Liver (tissue), 9 donors: ENCODE results near the gene LPCAT1. TPM values are rescaled to one million over a fixed set of nuclear protein-coding genes. Genes with fewer than 3 reads are reported as not detected.

Experiments used
- DNase-seq: peaks from one replicate; pipeline ENCODE4 v3.0.0-alpha.2; 2017; ENCODE audit warnings: low spot score
- H3K27ac ChIP-seq, 2 donors: one replicate each; pipeline ENCODE4 v1.7.0; 2013; ENCODE audit warnings: inconsistent platforms in 2 of 2, low read length in 2 of 2, control low read depth in 1 of 2, low read depth in 1 of 2, mild to moderate bottlenecking in 1 of 2
- H3K27me3 ChIP-seq, 4 donors: one replicate each; pipeline versions ENCODE4 v1.6.1 to v1.7.0; 2013; ENCODE audit warnings: low read length in 3 of 4, inconsistent platforms in 1 of 4, mild to moderate bottlenecking in 1 of 4, moderate library complexity in 1 of 4; ENCODE audit not compliant: control insufficient read depth in 4 of 4, insufficient read depth in 4 of 4
- H3K36me3 ChIP-seq, 4 donors: one replicate each; pipeline versions ENCODE4 v1.6.1 to v1.7.0; 2013; ENCODE audit warnings: low read length in 3 of 4, mild to moderate bottlenecking in 3 of 4, low read depth in 1 of 4, moderate library complexity in 1 of 4; ENCODE audit not compliant: control insufficient read depth in 4 of 4, insufficient read depth in 3 of 4
- H3K4me1 ChIP-seq, 4 donors: one replicate each; pipeline versions ENCODE4 v1.6.1 to v1.7.0; 2013; ENCODE audit warnings: low read length in 3 of 4, mild to moderate bottlenecking in 3 of 4, moderate library complexity in 1 of 4; ENCODE audit not compliant: control insufficient read depth in 4 of 4, insufficient read depth in 4 of 4
- H3K4me3 ChIP-seq, 3 donors: one replicate each; pipeline versions ENCODE4 v1.6.1 to v1.7.0; 2013; ENCODE audit warnings: low read length in 3 of 3, control low read depth in 1 of 3, low read depth in 1 of 3, mild to moderate bottlenecking in 1 of 3
- H3K9ac ChIP-seq, 2 donors: one replicate each; pipeline ENCODE4 v1.7.0; 2013; ENCODE audit warnings: low read length in 2 of 2, mild to moderate bottlenecking in 2 of 2, moderate library complexity in 2 of 2, control low read depth in 1 of 2, low read depth in 1 of 2
- H3K9me3 ChIP-seq, 4 donors: one replicate each; pipeline versions ENCODE4 v1.6.1 to v1.7.0; 2013; ENCODE audit warnings: low read length in 3 of 4; ENCODE audit not compliant: control insufficient read depth in 4 of 4
- ATF3 ChIP-seq: IDR thresholded peaks from 2 replicates; pipeline ENCODE4 v1.6.1; 2016; ENCODE audit warnings: antibody characterized with exemption
- EGR1 ChIP-seq, 2 donors: IDR thresholded peaks; 2 replicates each; pipeline ENCODE4 v1.6.1; 2016 to 2018; ENCODE audit warnings: antibody characterized with exemption in 2 of 2, low read depth in 2 of 2
- FOXA1 ChIP-seq: IDR thresholded peaks from 2 replicates; pipeline ENCODE4 v1.6.1; 2016; ENCODE audit warnings: antibody characterized with exemption
- FOXA2 ChIP-seq: IDR thresholded peaks from 2 replicates; pipeline ENCODE4 v1.6.1; 2016; ENCODE audit warnings: antibody characterized with exemption
- HNF4A ChIP-seq, 2 donors: conservative IDR thresholded peaks; 2 replicates each; pipeline ENCODE4 v1.6.1; 2016; ENCODE audit warnings: antibody characterized with exemption in 2 of 2, mild to moderate bottlenecking in 2 of 2
- HNF4G ChIP-seq: IDR thresholded peaks from 2 replicates; pipeline ENCODE4 v1.6.1; 2016; ENCODE audit warnings: antibody characterized with exemption
- JUND ChIP-seq, 2 donors: IDR thresholded peaks; 2 replicates each; pipeline ENCODE4 v1.6.1; 2016; ENCODE audit warnings: antibody characterized with exemption in 2 of 2
- NR2F2 ChIP-seq: IDR thresholded peaks from 2 replicates; pipeline ENCODE4 v1.6.1; 2016; ENCODE audit warnings: antibody characterized with exemption
- RAD21 ChIP-seq, 2 donors: IDR thresholded peaks; 2 replicates each; pipeline ENCODE4 v1.6.1; 2016; ENCODE audit warnings: antibody characterized with exemption in 2 of 2, mild to moderate bottlenecking in 2 of 2
- SP1 ChIP-seq: IDR thresholded peaks from 2 replicates; pipeline ENCODE4 v1.6.1; 2018; ENCODE audit warnings: antibody characterized with exemption, mild to moderate bottlenecking
- TAF1 ChIP-seq: conservative IDR thresholded peaks from 2 replicates; pipeline ENCODE4 v1.6.1; 2016; ENCODE audit warnings: antibody characterized with exemption, mild to moderate bottlenecking
- YY1 ChIP-seq: IDR thresholded peaks from 2 replicates; pipeline ENCODE4 v1.6.1; 2016; ENCODE audit warnings: antibody characterized with exemption, mild to moderate bottlenecking
- WGBS: extraction: QIAGEN DNeasy Blood & Tissue Kit; methylation state at CpG from one replicate; pipeline ENCODE4 v1.1.7; 2013; 5-methylcytosine and 5-hydroxymethylcytosine counted together
- polyA plus RNA-seq, 2 donors: library from polyadenylated mRNA; stranded (reverse) in 1 of 2; unstranded in 1 of 2; fragments of 200-250 nt in 1 of 2; fragments of >200 nt in 1 of 2; fragmentation: Nextera tagmentation in 1 of 2; extraction: Ambion mirVana in 1 of 2; gene quantifications; one replicate each; pipeline versions ENCODE4 v1.2.1 to v1.2.3, GENCODE V29; 2013 to 2015
- total RNA-seq, 2 donors: library from RNA; depleted of rRNA; stranded (reverse); fragments of >200 nt; gene quantifications; one replicate each; pipeline ENCODE4 v1.2.3, GENCODE V29; 2014
- TF ChIP-seq, protein P1 (sequence below): IDR thresholded peaks from 2 replicates; pipeline ENCODE4 v1.6.1; 2016; ENCODE audit warnings: antibody characterized with exemption, mild to moderate bottlenecking
- TF ChIP-seq, protein P2 (sequence below): IDR thresholded peaks from 2 replicates; pipeline ENCODE4 v1.6.1; 2016; ENCODE audit warnings: antibody characterized with exemption
- TF ChIP-seq, protein P3 (sequence below): fragments of 150-350 bp; IDR thresholded peaks from 2 replicates; pipeline ENCODE4 v1.5.1; 2017; ENCODE audit warnings: improper control_type of control experiment, low read depth, low read length; ENCODE audit not compliant: missing input control
- donor health status: healthy.
- donor health status: healthy.
- donor health status: healthy.
- donor health status: healthy.
- donor health status: healthy.

The LPCAT1 gene
- total and polyA plus RNA-seq, 4 donors, result 1.5 to 12.8 (median 9.9) TPM

GRCh38 chr5:1541702-1542400, 18.1 kb upstream of the LPCAT1 start:
- TF ChIP-seq SP1, result no peak
- peaks cover 0 to 3% (median 0%) of the 10 kb centered on the region in 4 donors for H3K4me1 ChIP-seq
- H3K4me3 ChIP-seq, result no peak overlapping the region
- H3K27ac ChIP-seq, result no peak overlapping the region
- no peaks in the 10 kb centered on the region for H3K27me3 ChIP-seq
- no peaks in the 10 kb centered on the region for H3K36me3 ChIP-seq
- H3K9me3 ChIP-seq, result no peaks in the 10 kb centered on the region
- WGBS, result 79% methylated on average over 10 of the region's 10 CpGs
- peak; percentile 12 for DNase-seq
- no peak overlapping the region for H3K9ac ChIP-seq

DNA sequence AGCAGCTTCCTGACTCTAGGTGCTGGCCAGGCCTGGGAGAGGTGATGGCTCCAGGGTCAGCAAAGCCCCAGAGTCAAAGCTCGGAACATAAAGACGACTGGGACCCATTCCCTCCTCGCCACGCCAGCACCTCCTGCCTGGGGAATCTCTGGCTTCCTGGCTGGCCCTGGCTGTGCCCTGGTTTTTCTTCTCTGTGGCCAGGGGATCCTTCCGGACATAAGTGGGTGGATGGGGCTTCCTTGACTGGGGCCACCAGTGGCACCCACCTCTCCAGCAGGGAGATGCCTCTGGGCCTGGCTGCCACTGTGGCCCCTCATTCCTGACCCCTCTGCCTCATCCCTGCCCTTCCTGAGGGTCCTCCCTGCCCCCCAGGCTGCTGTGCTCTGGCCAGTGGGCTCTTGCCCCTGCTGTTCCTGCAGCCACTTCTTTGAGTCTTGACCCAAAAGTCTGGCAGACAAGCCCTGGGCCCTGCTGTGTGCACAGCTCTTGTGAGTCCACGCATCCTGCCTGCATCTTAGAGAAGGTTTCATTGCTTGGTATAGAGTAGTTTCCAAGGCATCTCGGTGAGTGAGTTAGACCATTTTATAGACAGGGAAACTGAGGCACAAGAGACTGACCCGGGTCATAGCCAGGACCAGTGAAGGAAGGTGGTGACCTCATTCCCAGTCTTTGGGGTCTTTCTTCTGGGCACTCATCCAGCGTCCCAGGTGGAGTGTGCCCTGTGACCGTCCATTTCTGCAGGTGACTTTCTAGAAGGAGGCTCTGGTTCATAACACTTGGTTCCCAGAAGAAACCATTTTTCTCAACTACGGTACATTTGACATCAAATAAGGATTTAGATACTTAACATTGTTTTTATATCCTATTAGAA, 17.3 kb upstream of the LPCAT1 start:
- Histone ChIP-seq H3K36me3 (no peaks in the 10 kb centered on the region), H3K27me3 (no peaks in the 10 kb centered on the region), H3K4me3 (no peak overlapping the region), H3K9me3 (no peaks in the 10 kb centered on the region), H3K4me1 (peaks cover 0 to 4% (median 2%) of the 10 kb centered on the region in 4 donors), H3K27ac (no peak overlapping the region), H3K9ac (no peak overlapping the region)
- peak; percentile 27 for DNase-seq
- 95% methylated on average over 11 of the region's 11 CpGs for WGBS
- TF ChIP-seq EGR1 (IDR thresholded peaks at IDR 0.05; ENCODE audit: low read depth in 2 of 2), result no peak
- TF ChIP-seq, protein P1, sequence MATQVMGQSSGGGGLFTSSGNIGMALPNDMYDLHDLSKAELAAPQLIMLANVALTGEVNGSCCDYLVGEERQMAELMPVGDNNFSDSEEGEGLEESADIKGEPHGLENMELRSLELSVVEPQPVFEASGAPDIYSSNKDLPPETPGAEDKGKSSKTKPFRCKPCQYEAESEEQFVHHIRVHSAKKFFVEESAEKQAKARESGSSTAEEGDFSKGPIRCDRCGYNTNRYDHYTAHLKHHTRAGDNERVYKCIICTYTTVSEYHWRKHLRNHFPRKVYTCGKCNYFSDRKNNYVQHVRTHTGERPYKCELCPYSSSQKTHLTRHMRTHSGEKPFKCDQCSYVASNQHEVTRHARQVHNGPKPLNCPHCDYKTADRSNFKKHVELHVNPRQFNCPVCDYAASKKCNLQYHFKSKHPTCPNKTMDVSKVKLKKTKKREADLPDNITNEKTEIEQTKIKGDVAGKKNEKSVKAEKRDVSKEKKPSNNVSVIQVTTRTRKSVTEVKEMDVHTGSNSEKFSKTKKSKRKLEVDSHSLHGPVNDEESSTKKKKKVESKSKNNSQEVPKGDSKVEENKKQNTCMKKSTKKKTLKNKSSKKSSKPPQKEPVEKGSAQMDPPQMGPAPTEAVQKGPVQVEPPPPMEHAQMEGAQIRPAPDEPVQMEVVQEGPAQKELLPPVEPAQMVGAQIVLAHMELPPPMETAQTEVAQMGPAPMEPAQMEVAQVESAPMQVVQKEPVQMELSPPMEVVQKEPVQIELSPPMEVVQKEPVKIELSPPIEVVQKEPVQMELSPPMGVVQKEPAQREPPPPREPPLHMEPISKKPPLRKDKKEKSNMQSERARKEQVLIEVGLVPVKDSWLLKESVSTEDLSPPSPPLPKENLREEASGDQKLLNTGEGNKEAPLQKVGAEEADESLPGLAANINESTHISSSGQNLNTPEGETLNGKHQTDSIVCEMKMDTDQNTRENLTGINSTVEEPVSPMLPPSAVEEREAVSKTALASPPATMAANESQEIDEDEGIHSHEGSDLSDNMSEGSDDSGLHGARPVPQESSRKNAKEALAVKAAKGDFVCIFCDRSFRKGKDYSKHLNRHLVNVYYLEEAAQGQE, result no peak
- no peak for TF ChIP-seq TAF1
- TF ChIP-seq FOXA1, result no peak
- TF ChIP-seq YY1, result no peak
- TF ChIP-seq RAD21 (IDR thresholded peaks at IDR 0.05), result no peak
- no peak for TF ChIP-seq JUND (IDR thresholded peaks at IDR 0.05)
- TF ChIP-seq FOXA2, result no peak
- no peak for TF ChIP-seq HNF4G
- TF ChIP-seq HNF4A (conservative IDR thresholded peaks at IDR 0.05), result no peak
- no peak for TF ChIP-seq ATF3

DNA sequence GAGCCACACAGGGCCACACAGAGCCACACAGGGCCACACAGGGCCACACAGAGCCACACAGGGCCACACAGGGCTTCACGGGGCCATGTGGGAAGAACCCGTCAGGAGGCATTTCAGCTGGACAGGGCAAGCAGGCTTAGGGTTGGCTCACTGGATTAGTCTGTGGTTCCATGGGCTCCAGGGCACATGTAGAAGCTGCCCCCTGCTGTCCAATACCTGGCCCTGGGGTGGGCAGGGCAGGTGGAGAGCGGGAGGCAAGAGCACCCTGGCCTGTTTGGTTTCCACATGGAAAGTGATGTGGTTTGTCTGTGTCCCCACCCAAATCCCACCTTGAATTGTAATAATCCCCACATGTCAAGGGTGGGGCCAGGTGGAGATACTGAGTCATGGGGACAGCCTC, 16.4 kb upstream of the LPCAT1 start:
- Histone ChIP-seq H3K4me1 (peaks cover 0 to 4% (median 2%) of the 10 kb centered on the region in 4 donors), H3K27ac (no peak overlapping the region), H3K36me3 (no peaks in the 10 kb centered on the region), H3K9me3 (no peaks in the 10 kb centered on the region), H3K9ac (no peak overlapping the region), H3K27me3 (no peaks in the 10 kb centered on the region), H3K4me3 (no peak overlapping the region)
- DNase-seq, result peak; percentile 12
- TF ChIP-seq NR2F2 (no peak), JUND (IDR thresholded peaks at IDR 0.05) (no peak), TAF1 (no peak), HNF4G (no peak)
- TF ChIP-seq, protein P1, result no peak
- TF ChIP-seq, protein P2, sequence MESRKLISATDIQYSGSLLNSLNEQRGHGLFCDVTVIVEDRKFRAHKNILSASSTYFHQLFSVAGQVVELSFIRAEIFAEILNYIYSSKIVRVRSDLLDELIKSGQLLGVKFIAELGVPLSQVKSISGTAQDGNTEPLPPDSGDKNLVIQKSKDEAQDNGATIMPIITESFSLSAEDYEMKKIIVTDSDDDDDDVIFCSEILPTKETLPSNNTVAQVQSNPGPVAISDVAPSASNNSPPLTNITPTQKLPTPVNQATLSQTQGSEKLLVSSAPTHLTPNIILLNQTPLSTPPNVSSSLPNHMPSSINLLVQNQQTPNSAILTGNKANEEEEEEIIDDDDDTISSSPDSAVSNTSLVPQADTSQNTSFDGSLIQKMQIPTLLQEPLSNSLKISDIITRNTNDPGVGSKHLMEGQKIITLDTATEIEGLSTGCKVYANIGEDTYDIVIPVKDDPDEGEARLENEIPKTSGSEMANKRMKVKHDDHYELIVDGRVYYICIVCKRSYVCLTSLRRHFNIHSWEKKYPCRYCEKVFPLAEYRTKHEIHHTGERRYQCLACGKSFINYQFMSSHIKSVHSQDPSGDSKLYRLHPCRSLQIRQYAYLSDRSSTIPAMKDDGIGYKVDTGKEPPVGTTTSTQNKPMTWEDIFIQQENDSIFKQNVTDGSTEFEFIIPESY, result no peak
- TF ChIP-seq, protein P3, sequence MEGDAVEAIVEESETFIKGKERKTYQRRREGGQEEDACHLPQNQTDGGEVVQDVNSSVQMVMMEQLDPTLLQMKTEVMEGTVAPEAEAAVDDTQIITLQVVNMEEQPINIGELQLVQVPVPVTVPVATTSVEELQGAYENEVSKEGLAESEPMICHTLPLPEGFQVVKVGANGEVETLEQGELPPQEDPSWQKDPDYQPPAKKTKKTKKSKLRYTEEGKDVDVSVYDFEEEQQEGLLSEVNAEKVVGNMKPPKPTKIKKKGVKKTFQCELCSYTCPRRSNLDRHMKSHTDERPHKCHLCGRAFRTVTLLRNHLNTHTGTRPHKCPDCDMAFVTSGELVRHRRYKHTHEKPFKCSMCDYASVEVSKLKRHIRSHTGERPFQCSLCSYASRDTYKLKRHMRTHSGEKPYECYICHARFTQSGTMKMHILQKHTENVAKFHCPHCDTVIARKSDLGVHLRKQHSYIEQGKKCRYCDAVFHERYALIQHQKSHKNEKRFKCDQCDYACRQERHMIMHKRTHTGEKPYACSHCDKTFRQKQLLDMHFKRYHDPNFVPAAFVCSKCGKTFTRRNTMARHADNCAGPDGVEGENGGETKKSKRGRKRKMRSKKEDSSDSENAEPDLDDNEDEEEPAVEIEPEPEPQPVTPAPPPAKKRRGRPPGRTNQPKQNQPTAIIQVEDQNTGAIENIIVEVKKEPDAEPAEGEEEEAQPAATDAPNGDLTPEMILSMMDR, result no peak
- 97% methylated on average over 3 of the region's 3 CpGs for WGBS
